ENCODE measurements around the gene CDC42EP1.

- TF ChIP-seq CTCF (IDR thresholded peaks at IDR 0.05) (no peak), POLR2A (IDR thresholded peaks at IDR 0.05) (peak; percentile 49 to 82)
Observed at GRCh38 chr22:37545703-37546436, 14.4 kb upstream of the CDC42EP1 start.

All from Peyer's patch (tissue), 4 donors.